B cell (primary cell): ENCODE results near the gene TM6SF1. TPM values are rescaled to one million over a fixed set of nuclear protein-coding genes. Genes with fewer than 3 reads are reported as not detected.

Experiments used
- ATAC-seq: fragments of 200-7000 bp; cut with Tn5 transposase; one replicate; pipeline ENCODE4 v1.10.0; 2021; ENCODE audit warnings: low read depth, mild to moderate bottlenecking, moderate number of reproducible peaks, moderate library complexity
- CTCF ChIA-PET: fragments of 350-600 bp; sonication (Branson Sonifier 250); formaldehyde crosslinking; loops from one replicate; lab custom pipeline; 2021; ENCODE audit warnings: antibody characterized with exemption, inconsistent platforms; lab: Charles Lee
- POLR2A ChIA-PET: fragments of 350-600 bp; sonication (Branson Sonifier 250); formaldehyde crosslinking; loops from one replicate; lab custom pipeline; 2021; ENCODE audit warnings: antibody characterized with exemption; lab: Charles Lee
- DNase-seq: peaks from one replicate; pipeline ENCODE4 v3.0.0; 2013
- H2AFZ ChIP-seq: 2 replicates; pipeline ENCODE4 v1.6.1; 2012; ENCODE audit warnings: mild to moderate bottlenecking, low read depth, low read length; ENCODE audit not compliant: insufficient read depth, poor library complexity, severe bottlenecking
- H3K27ac ChIP-seq, 2 donors: 1 replicate in 1 of 2; 2 replicates in 1 of 2; pipeline ENCODE4 v1.5.1; 2012 to 2013; ENCODE audit warnings: low read length in 2 of 2, mild to moderate bottlenecking in 2 of 2, moderate library complexity in 1 of 2
- H3K27me3 ChIP-seq, 4 experiments: fragments of 200-600 bp in 1 of 4; sonication (generic) in 1 of 4; replicated peaks in 1 of 4; 1 replicate in 2 of 4; 2 replicates in 2 of 4; pipeline versions ENCODE4 v1.6.1 to v1.7.0; 2013 to 2016; ENCODE audit warnings: low read length in 3 of 4, mild to moderate bottlenecking in 2 of 4, mixed read lengths in 1 of 4, moderate library complexity in 1 of 4; ENCODE audit not compliant: insufficient read depth in 4 of 4, control insufficient read depth in 3 of 4; ENCODE audit errors: control extremely low read depth in 1 of 4
- H3K36me3 ChIP-seq, 2 experiments: replicated peaks in 1 of 2; 1 replicate in 1 of 2; 2 replicates in 1 of 2; pipeline versions ENCODE4 v1.6.1 to v1.7.1; 2013; ENCODE audit warnings: low read length in 1 of 2; ENCODE audit not compliant: insufficient read depth in 2 of 2, control insufficient read depth in 1 of 2; ENCODE audit errors: control extremely low read depth in 1 of 2, extremely low read depth in 1 of 2
- H3K4me1 ChIP-seq, 2 donors: fragments of 200-600 bp in 1 of 2; sonication (generic) in 1 of 2; 1 replicate in 1 of 2; 2 replicates in 1 of 2; pipeline versions ENCODE4 v1.5.1 to v1.6.1; 2013 to 2017; ENCODE audit warnings: low read length in 2 of 2; ENCODE audit not compliant: control insufficient read depth in 2 of 2, insufficient read depth in 2 of 2
- H3K4me2 ChIP-seq: replicated peaks from 2 replicates; pipeline ENCODE3; 2012; ENCODE audit warnings: mild to moderate bottlenecking, low read depth, low read length; ENCODE audit not compliant: poor library complexity, severe bottlenecking
- H3K4me3 ChIP-seq, 5 experiments: fragments of 200-600 bp in 1 of 5; sonication (generic) in 1 of 5; 1 replicate in 3 of 5; 2 replicates in 2 of 5; pipeline versions ENCODE4 v1.5.1 to v1.7.0; 2011 to 2016; ENCODE audit warnings: low read length in 4 of 5, mild to moderate bottlenecking in 4 of 5, low read depth in 2 of 5, control low read depth in 1 of 5, moderate library complexity in 1 of 5; ENCODE audit not compliant: insufficient read depth in 1 of 5; ENCODE audit errors: control extremely low read depth in 1 of 5, extremely low read depth in 1 of 5
- H3K79me2 ChIP-seq: fragments of 200-600 bp; sonication (generic); one replicate; pipeline ENCODE4 v1.6.0; 2016; ENCODE audit warnings: low read length; ENCODE audit not compliant: control insufficient read depth, insufficient read depth
- H3K9ac ChIP-seq: fragments of 200-600 bp; sonication (generic); 2 replicates; pipeline ENCODE4 v1.6.1; 2017; ENCODE audit warnings: mild to moderate bottlenecking, low read length, moderate library complexity
- H3K9me3 ChIP-seq, 3 donors: one replicate each; pipeline versions ENCODE4 v1.6.1 to v1.7.1; 2013; ENCODE audit warnings: low read length in 2 of 3; ENCODE audit not compliant: control insufficient read depth in 2 of 3, insufficient read depth in 1 of 3; ENCODE audit errors: control extremely low read depth in 1 of 3
- H4K20me1 ChIP-seq: 2 replicates; pipeline ENCODE4 v1.6.0; 2012; ENCODE audit warnings: mild to moderate bottlenecking, low read length; ENCODE audit not compliant: insufficient read depth, control insufficient read depth, poor library complexity, severe bottlenecking
- H3K27ac Mint-ChIP-seq: one replicate; pipeline ENCODE4 v1.8.0; 2021; ENCODE audit warnings: mixed read lengths
- H3K27me3 Mint-ChIP-seq: one replicate; pipeline ENCODE4 v1.8.0; 2021; ENCODE audit warnings: mixed read lengths
- H3K4me1 Mint-ChIP-seq: one replicate; pipeline ENCODE4 v1.8.0; 2021; ENCODE audit warnings: mixed read lengths
- H3K4me3 Mint-ChIP-seq: one replicate; pipeline ENCODE4 v1.8.0; 2021; ENCODE audit warnings: mixed read lengths
- H3K9me3 Mint-ChIP-seq: one replicate; pipeline ENCODE4 v1.8.0; 2022; ENCODE audit warnings: mixed read lengths; ENCODE audit not compliant: insufficient read depth
- EZH2 ChIP-seq: IDR thresholded peaks from 2 replicates; pipeline ENCODE4 v1.6.1; 2012; ENCODE audit warnings: borderline replicate concordance, low read depth, mild to moderate bottlenecking, moderate library complexity, low read length; ENCODE audit not compliant: insufficient read depth, poor library complexity, severe bottlenecking
- WGBS: methylation state at CpG from one replicate; pipeline ENCODE4 v1.1.5; 2013; ENCODE audit warnings: missing lambda C conversion rate; ENCODE audit not compliant: insufficient coverage; 5-methylcytosine and 5-hydroxymethylcytosine counted together
- intact Hi-C: fragments of 100-400 bp; cut with micrococcal nuclease; formaldehyde crosslinking; loops from one replicate; pipeline ENCODE4 v1.10.0; 2022
- polyA plus RNA-seq: library from polyadenylated mRNA; depleted of rRNA; stranded (reverse); fragments of >200 nt; gene quantifications from 2 replicates; pipeline ENCODE4 v1.2.3, GENCODE V29; 2012
- total RNA-seq, 2 donors: library from RNA; stranded (reverse); fragments of 120-200 nt in 1 of 2; gene quantifications; 1 replicate in 1 of 2; 2 replicates in 1 of 2; pipeline versions ENCODE4 v1.2.3 to v1.2.4, GENCODE V29; 2013 to 2022
- TF ChIP-seq, protein P1 (sequence below): fragments of 200-600 bp; IDR thresholded peaks from one replicate; pipeline ENCODE4 v1.8.0; 2022; ENCODE audit warnings: antibody characterized with exemption, mild to moderate bottlenecking

TM6SF1 gene
- total and polyA plus RNA-seq, 2 donors (not counting 1 experiment from before 2014, with no cell fraction given): 1.1 to 1.6 TPM

DNA sequence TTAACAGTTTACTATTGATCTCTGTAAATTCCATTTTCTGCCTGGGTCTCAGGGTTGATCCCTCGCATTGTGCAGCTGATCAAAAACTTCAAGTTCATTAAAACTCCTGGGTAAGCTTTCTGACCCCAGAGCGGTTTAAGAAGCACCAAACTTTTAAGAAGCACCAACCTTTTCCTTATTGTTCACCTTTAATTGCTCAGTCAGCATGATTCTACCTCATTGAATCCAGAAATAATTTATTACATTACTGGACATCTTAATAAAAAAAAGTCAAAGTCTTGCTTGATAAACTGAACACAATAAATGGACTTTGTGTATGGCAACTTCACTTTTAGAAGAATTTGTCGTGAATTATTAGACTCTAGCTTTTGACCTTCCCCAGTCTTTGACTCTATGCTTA is 53.3 kb downstream of the TM6SF1 start:
- no peak overlapping the region for H3K4me3 Mint-ChIP-seq
- no peaks in the 10 kb centered on the region for H3K9me3 Mint-ChIP-seq
- Histone ChIP-seq H4K20me1 (no peaks in the 10 kb centered on the region), H2AFZ (no peak overlapping the region), H3K36me3 (no peaks in the 10 kb centered on the region), H3K79me2 (no peaks in the 10 kb centered on the region), H3K4me1 (no peaks in the 10 kb centered on the region), H3K9ac (no peak overlapping the region), H3K9me3 (peaks cover 0 to 1% (median 0%) of the 10 kb centered on the region in 3 donors), H3K27ac (no peak overlapping the region), H3K4me3 (no peak overlapping the region), H3K27me3 (no peaks in the 10 kb centered on the region), H3K4me2 (no peak overlapping the region)
- no peak overlapping the region for H3K27ac Mint-ChIP-seq
- DNase-seq (no peak), ATAC-seq (no peak)
- no peaks in the 10 kb centered on the region for H3K4me1 Mint-ChIP-seq
- ChIA-PET CTCF (no interaction called here), POLR2A (no interaction called here)
- H3K27me3 Mint-ChIP-seq: peaks cover 12% of the 10 kb centered on the region
- intact Hi-C loops: no loop called here
- WGBS: 90% methylated on average over 1 of the region's 3 CpGs
- no peak for TF ChIP-seq EZH2
- TF ChIP-seq, protein P1, sequence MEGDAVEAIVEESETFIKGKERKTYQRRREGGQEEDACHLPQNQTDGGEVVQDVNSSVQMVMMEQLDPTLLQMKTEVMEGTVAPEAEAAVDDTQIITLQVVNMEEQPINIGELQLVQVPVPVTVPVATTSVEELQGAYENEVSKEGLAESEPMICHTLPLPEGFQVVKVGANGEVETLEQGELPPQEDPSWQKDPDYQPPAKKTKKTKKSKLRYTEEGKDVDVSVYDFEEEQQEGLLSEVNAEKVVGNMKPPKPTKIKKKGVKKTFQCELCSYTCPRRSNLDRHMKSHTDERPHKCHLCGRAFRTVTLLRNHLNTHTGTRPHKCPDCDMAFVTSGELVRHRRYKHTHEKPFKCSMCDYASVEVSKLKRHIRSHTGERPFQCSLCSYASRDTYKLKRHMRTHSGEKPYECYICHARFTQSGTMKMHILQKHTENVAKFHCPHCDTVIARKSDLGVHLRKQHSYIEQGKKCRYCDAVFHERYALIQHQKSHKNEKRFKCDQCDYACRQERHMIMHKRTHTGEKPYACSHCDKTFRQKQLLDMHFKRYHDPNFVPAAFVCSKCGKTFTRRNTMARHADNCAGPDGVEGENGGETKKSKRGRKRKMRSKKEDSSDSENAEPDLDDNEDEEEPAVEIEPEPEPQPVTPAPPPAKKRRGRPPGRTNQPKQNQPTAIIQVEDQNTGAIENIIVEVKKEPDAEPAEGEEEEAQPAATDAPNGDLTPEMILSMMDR: no peak

DNA sequence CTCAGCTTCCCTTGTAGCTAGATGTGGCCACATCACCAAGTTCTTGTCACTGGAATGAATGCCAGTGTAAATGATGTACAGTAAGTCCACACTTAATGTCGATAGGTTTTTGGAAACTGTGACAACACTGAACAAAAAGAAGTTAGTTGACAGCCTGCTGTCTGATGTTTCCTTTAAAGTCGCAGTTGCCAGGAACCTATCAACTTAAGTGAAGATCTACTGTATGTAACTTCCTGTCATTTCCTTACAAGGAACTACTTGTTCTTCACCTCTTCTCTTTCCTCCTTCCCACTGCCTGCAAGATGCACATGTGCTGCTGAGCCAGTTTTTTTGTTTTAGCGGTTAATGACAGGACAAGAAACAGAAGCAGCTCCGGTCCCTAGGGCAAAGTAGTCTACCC is 55.6 kb downstream of the TM6SF1 start:
- H3K4me3 Mint-ChIP-seq: no peak overlapping the region
- intact Hi-C loops: no loop called here
- no peak for ATAC-seq

More for the DNA sequence above, 55.6 kb downstream of the TM6SF1 start:
- Histone ChIP-seq H3K9ac (no peak overlapping the region), H2AFZ (no peak overlapping the region), H3K36me3 (no peaks in the 10 kb centered on the region), H3K4me1 (no peaks in the 10 kb centered on the region), H3K27me3 (no peaks in the 10 kb centered on the region), H3K9me3 (peaks cover 2 to 4% (median 3%) of the 10 kb centered on the region in 3 donors), H3K4me3 (no peak overlapping the region), H3K27ac (no peak overlapping the region), H4K20me1 (no peaks in the 10 kb centered on the region), H3K79me2 (no peaks in the 10 kb centered on the region), H3K4me2 (no peak overlapping the region)
- peaks cover 18% of the 10 kb centered on the region for H3K27me3 Mint-ChIP-seq
- no peak overlapping the region for H3K27ac Mint-ChIP-seq
- CTCF ChIA-PET: no interaction called here
- H3K9me3 Mint-ChIP-seq: peaks cover 7% of the 10 kb centered on the region
- TF ChIP-seq, protein P1: no peak
- TF ChIP-seq EZH2: no peak
- 100% methylated on average over 3 of the region's 4 CpGs for WGBS
- POLR2A ChIA-PET: no interaction called here
- no peaks in the 10 kb centered on the region for H3K4me1 Mint-ChIP-seq
- no peak for DNase-seq
